HepG2 (cell line): ENCODE measurements around the gene MRNIP. TPM values are rescaled to one million over a fixed set of nuclear protein-coding genes. Genes with fewer than 3 reads are reported as not detected.

Experiments
- AGO1 ChIP-seq: fragments of 200-400 bp; formaldehyde crosslinking; IDR thresholded peaks from 2 replicates; pipeline ENCODE4 v1.6.1; 2017; ENCODE audit warnings: mild to moderate bottlenecking, low read depth, low read length, moderate library complexity; ENCODE audit not compliant: poor library complexity, severe bottlenecking
- AGO2 ChIP-seq: fragments of 200-400 bp; formaldehyde crosslinking; optimal IDR thresholded peaks from 2 replicates; pipeline ENCODE3; 2017; ENCODE audit warnings: mild to moderate bottlenecking, low read depth, low read length, moderate library complexity
- AKAP8 ChIP-seq: sonication (generic); formaldehyde crosslinking; IDR thresholded peaks from 2 replicates; pipeline ENCODE4 v1.5.1; 2020; ENCODE audit warnings: mild to moderate bottlenecking, missing genetic modification reagents
- ATRX ChIP-seq: sonication (generic); formaldehyde crosslinking; IDR thresholded peaks from 2 replicates; pipeline ENCODE4 v1.4.0; 2020; ENCODE audit warnings: missing genetic modification reagents, borderline replicate concordance
- ETV5 ChIP-seq: IDR thresholded peaks from 2 replicates; pipeline ENCODE4 v1.6.1; 2018; ENCODE audit warnings: missing biosample characterization, missing genetic modification reagents, inconsistent platforms, borderline replicate concordance
- HNF4G ChIP-seq, 2 experiments: sonication (generic) in 1 of 2; formaldehyde crosslinking in 1 of 2; IDR thresholded peaks; 2 replicates each; pipeline versions ENCODE4 v1.4.0 to v1.6.1; 2011 to 2020; ENCODE audit warnings: borderline replicate concordance in 2 of 2, low read depth in 2 of 2, mild to moderate bottlenecking in 2 of 2, low read length in 1 of 2, missing genetic modification reagents in 1 of 2, moderate library complexity in 1 of 2
- IRX3 ChIP-seq: sonication (generic); formaldehyde crosslinking; IDR thresholded peaks from 2 replicates; pipeline ENCODE4 v1.8.1; 2023; ENCODE audit warnings: mild to moderate bottlenecking, low read depth, missing genetic modification reagents, borderline replicate concordance
- KDM2A ChIP-seq: sonication (generic); formaldehyde crosslinking; IDR thresholded peaks from 2 replicates; pipeline ENCODE4 v1.4.0; 2020; ENCODE audit warnings: low read depth, missing genetic modification reagents, borderline replicate concordance
- RAD21 ChIP-seq: fragments of 450-650 bp; formaldehyde crosslinking; IDR thresholded peaks from 2 replicates; pipeline ENCODE4 v1.5.0; 2020; ENCODE audit warnings: mild to moderate bottlenecking
- RFXAP ChIP-seq: sonication (generic); formaldehyde crosslinking; IDR thresholded peaks from 2 replicates; pipeline ENCODE4 v1.4.0; 2020; ENCODE audit warnings: missing genetic modification reagents, borderline replicate concordance
- TARDBP ChIP-seq: sonication (generic); formaldehyde crosslinking; IDR thresholded peaks from 2 replicates; pipeline ENCODE4 v1.8.0; 2022; ENCODE audit warnings: mild to moderate bottlenecking, missing genetic modification reagents
- TOE1 ChIP-seq: sonication (generic); formaldehyde crosslinking; IDR thresholded peaks from 2 replicates; pipeline ENCODE4 v1.4.0; 2020; ENCODE audit warnings: mild to moderate bottlenecking, missing genetic modification reagents
- ZBTB33 ChIP-seq: sonication (generic); formaldehyde crosslinking; IDR thresholded peaks from 2 replicates; pipeline ENCODE4 v1.4.0; 2020; ENCODE audit warnings: missing genetic modification reagents
- ZC3H13 ChIP-seq: sonication (generic); formaldehyde crosslinking; IDR thresholded peaks from 2 replicates; pipeline ENCODE4 v1.8.1; 2023; ENCODE audit warnings: mild to moderate bottlenecking, missing genetic modification reagents, moderate library complexity
- ZNF326 ChIP-seq: sonication (generic); formaldehyde crosslinking; IDR thresholded peaks from 2 replicates; pipeline ENCODE4 v1.4.0; 2020; ENCODE audit warnings: missing genetic modification reagents, borderline replicate concordance
- ZNF687 ChIP-seq: sonication (generic); formaldehyde crosslinking; IDR thresholded peaks from 2 replicates; pipeline ENCODE4 v1.5.1; 2020; ENCODE audit warnings: mild to moderate bottlenecking, missing genetic modification reagents, moderate library complexity
- polyA plus RNA-seq, 8 experiments: library from polyadenylated mRNA; depleted of rRNA in 3 of 8; stranded (reverse) in 7 of 8; unstranded in 1 of 8; fragments of >200 nt; fragmentation: Illumina TruSeq in 4 of 8; extraction: Trizol in 4 of 8; gene quantifications; 2 replicates each; pipeline versions ENCODE4 v1.2.1 to v1.2.3, GENCODE V29; 2011 to 2016; ENCODE audit warnings: low read depth in 4 of 8, missing spikeins in 1 of 8, mixed read lengths in 1 of 8; ENCODE audit not compliant: insufficient read depth in 1 of 8
- total RNA-seq, 5 experiments: library from RNA; depleted of rRNA; stranded (reverse); fragments of >200 nt; fragmentation: Illumina TruSeq; extraction: Trizol; gene quantifications; 2 replicates each; pipeline ENCODE4 v1.2.3, GENCODE V29; 2016; ENCODE audit warnings: low read depth in 1 of 5
- TF ChIP-seq, protein P1 (sequence below): sonication (generic); formaldehyde crosslinking; conservative IDR thresholded peaks from 2 replicates; pipeline ENCODE4 v1.8.0; 2022; ENCODE audit warnings: low read depth, missing genetic modification reagents

The MRNIP gene
- total and polyA plus RNA-seq, 2 of the 13 experiments (the other 11 are each of a cell fraction or from before 2014, with no cell fraction given), result 15.5 to 34.1 TPM

DNA sequence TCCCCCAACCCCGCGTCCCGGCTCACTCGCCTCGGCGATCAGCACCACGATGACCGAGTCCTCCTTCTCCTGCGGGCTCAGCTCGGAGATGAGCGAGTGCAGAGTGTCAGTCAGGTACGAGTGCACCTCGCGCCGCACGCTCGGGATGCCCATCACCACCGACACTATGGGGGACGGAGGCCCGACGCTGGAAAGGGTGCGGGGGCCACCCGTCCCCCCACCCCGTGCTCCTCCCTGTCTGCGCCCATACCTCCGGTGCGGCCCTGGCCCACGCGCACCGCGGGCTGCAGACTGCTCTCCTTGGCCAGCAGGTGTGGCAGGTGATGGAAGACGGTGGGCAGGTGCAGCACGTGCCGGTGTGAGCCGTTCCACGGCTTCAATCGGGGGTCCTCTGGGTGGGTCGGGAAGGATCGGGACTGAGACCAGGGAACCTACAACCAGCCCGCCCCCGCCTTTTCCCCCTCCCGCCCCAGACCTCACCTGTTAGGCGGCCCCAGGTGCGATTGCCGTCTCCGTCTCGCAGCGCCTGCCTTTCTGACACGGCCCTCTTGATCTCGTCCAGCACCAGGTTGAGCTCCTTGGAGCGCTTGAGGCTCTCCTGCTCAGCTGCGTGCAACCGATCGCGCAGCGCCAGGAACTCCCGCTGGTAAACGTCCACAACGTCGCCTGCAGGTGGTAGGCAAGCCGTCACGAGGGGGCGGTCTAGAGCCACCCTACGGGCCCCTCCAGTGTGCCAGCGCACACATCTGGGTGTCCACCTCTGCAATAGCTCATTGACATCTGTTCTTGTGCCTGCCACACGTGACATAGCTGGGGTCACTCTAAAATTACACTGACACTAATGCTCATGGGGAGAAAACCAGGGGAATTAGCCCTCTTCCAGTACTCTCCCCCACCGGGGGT lies 57.1 kb downstream of the MRNIP start (continued):
- peak; percentile 59 for TF ChIP-seq ZNF687 (CRISPR knock-in tag)
- no peak for TF ChIP-seq ATRX (CRISPR knock-in tag)
- TF ChIP-seq TARDBP (CRISPR knock-in tag), result no peak
- TF ChIP-seq, protein P1, sequence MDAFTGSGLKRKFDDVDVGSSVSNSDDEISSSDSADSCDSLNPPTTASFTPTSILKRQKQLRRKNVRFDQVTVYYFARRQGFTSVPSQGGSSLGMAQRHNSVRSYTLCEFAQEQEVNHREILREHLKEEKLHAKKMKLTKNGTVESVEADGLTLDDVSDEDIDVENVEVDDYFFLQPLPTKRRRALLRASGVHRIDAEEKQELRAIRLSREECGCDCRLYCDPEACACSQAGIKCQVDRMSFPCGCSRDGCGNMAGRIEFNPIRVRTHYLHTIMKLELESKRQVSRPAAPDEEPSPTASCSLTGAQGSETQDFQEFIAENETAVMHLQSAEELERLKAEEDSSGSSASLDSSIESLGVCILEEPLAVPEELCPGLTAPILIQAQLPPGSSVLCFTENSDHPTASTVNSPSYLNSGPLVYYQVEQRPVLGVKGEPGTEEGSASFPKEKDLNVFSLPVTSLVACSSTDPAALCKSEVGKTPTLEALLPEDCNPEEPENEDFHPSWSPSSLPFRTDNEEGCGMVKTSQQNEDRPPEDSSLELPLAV (CRISPR knock-in tag), result no peak
- peak; percentile 9 for TF ChIP-seq AGO1
- 0 out of 2 replicates have a peak, but pooled peaks have one; percentile 43 for TF ChIP-seq KDM2A (CRISPR knock-in tag)
- peak; percentile 60 for TF ChIP-seq RAD21 (CRISPR knock-in tag)
- TF ChIP-seq ZNF326 (CRISPR knock-in tag), result 0 out of 2 replicates have a peak, but pooled peaks have one; percentile 40
- peak; percentile 100 for TF ChIP-seq ZBTB33 (CRISPR knock-in tag)
- peak; percentile 85 for TF ChIP-seq AGO2
- no peak for TF ChIP-seq HNF4G (IDR thresholded peaks at IDR 0.05; ENCODE audit: borderline replicate concordance, low read depth, low read length)
- TF ChIP-seq HNF4G (CRISPR knock-in tag; IDR thresholded peaks at IDR 0.05; ENCODE audit: borderline replicate concordance, low read depth), result no peak
- 0 out of 2 replicates have a peak, but pooled peaks have one; percentile 16 for TF ChIP-seq ETV5 (CRISPR knock-in tag)
- TF ChIP-seq AKAP8, result peak; percentile 79
- TF ChIP-seq RFXAP (CRISPR knock-in tag), result no peak
- TF ChIP-seq IRX3 (CRISPR knock-in tag), result no peak
- peak; percentile 35; the same call in 1 of the 2 replicates for TF ChIP-seq ZC3H13 (CRISPR knock-in tag)
- no peak for TF ChIP-seq TOE1 (CRISPR knock-in tag)
